Erythroblast (primary cell): ENCODE results near the gene ZSWIM7.

ENCODE experiments used
- DNase-seq, 2 experiments: peaks; one replicate each; lab custom pipeline; 2025; lab: John Stamatoyannopoulos, UW
- GATA1 ChIP-seq: IDR thresholded peaks from 2 replicates; pipeline ENCODE4 v1.6.1; 2011; ENCODE audit warnings: low read depth, mild to moderate bottlenecking, control low read depth, low read length, moderate library complexity
- POLR2A ChIP-seq: IDR thresholded peaks from 2 replicates; pipeline ENCODE4 v1.6.1; 2011; ENCODE audit warnings: mild to moderate bottlenecking, low read length

The ZSWIM7 gene

DNA sequence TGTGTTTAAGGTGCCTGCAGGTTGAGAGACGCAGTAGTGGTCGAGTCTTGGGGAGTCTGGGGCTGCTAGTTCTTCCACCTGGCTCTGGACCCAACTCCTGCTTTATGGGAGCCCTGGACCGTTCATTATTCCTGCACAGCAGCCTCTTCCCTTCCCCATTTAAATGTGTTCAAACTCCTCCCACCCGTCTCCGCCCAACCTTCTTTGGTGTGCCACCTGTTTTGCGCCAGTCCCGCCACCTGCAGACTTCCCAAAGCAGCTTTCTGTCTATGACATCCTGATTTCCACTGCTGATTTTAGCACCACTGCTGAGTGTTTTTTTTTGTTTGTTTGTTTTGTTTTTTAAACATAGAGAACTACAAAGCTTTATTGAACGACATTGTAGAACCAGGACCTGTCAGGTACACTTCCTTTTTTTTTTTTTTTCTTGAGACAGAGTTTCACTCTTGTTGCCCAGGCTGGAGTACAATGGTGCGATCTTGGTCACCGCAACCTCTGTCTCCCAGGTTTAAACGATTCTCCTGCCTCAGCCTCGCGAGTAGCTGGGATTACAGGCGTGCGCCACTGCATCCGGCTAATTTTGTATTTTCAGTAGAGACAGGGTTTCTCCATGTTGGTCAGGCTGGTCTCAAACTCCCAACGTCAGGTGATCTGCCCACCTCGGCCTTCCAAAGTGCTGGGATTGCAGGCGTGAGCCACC is 41.7 kb downstream of the ZSWIM7 start:
- no peak for TF ChIP-seq POLR2A
- no peak for TF ChIP-seq GATA1
- DNase-seq, result no peak

DNA sequence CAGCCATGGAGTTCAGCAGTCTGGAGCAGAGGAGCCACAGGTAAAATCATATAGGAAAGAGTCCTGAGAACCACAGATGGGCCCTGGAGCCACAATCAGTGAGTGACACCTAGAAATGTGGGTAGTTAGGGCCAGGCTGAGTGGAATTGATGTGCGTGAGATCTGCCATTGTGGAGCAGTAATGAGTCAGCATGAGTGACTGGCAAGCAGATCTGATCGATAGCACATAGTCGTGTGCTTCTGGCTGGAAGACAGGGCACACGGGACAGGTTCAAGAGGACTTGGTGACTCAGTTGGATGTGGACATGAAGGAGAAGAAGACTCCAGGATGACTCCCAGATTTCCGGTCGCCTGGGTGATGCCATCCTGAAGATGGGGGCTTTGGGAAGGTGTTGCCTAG is 42.3 kb downstream of the ZSWIM7 start:
- peak; percentile 87 to 89 for DNase-seq
- TF ChIP-seq POLR2A (peak; percentile 42), GATA1 (no peak)

DNA sequence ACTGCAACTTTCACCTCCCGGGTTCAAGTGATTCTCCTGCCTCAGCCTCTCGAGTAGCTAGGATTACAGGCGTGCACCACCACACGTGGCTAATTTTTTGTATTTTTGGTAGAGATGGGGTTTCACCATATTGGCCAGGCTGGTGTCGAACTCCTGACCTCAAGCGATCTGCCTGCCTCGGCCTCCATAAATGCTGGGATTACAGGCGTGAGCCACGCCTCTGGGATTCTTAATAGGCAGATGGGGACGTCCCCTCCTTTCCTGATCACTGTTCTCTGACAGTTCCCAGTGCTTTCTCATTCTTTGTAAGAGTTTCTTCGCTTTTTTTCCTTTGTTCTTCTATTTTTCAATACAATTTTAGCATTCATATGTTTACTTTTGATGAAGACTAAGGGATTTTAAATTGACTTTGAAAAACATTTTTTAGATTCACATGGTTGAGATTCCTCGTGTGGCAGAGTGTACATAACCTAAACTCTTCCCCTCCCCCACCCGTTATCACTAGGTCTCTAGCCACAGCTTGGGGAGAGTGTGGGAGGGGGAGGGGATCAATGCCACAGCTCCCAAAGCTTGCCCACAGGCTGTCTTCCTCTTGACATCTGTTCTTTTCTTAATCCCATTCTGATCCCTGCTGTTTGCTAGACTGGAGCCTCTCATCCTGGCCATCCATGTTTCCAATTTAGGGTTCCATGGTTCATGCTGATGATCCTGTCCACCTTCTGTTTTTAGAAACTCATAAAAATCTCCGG is 43.5 kb downstream of the ZSWIM7 start:
- no peak for TF ChIP-seq POLR2A
- TF ChIP-seq GATA1, result no peak
- DNase-seq, result peak; percentile 76 to 83

GRCh38 chr17:15954222-15954621 is 45.3 kb downstream of the ZSWIM7 start:
- no peak for DNase-seq
- TF ChIP-seq GATA1, result no peak
- no peak for TF ChIP-seq POLR2A

DNA sequence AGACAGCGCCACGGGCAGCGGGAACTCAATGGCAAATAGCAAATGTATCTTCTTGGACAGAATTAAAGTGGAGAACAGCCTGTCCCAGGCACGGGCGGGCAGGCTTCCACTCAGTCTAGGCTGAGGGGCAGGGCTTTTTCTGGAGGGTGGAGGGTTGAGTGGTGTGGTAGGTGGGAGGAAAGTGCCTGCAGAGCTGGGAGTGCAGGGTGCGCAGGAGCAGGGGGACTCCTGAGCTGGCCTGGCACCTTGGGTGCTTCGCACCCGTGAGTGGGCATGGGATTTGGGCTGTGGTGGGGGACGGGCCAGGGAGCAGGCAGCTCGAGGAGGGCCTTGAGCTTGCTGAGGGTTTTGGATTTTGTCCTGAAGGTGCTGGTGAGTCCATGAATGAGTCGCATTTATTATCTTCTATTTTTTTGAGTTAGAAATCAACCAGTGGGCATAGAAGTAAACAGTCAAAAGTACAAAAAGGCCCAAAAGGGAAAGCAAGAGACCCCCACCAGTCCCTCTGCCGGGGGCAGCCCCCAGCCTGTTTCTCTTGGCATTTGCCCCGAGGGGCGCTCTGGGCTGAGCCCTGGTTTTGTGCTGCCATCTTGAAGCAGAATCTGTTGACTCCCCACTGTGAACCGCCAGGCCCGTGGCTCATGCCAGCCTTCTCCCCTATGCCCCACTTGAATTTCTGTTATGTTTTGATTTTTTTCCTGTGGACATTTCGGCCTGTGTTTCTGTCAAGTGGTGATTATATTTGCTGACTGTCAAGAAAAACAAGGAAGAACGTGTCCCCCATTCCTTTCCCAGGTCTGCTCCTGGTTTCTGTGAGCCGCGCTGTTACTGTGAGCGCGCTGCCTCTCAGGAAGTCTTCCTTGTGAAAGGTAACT is 46.4 kb downstream of the ZSWIM7 start:
- TF ChIP-seq GATA1 (no peak), POLR2A (no peak)
- no peak for DNase-seq

DNA sequence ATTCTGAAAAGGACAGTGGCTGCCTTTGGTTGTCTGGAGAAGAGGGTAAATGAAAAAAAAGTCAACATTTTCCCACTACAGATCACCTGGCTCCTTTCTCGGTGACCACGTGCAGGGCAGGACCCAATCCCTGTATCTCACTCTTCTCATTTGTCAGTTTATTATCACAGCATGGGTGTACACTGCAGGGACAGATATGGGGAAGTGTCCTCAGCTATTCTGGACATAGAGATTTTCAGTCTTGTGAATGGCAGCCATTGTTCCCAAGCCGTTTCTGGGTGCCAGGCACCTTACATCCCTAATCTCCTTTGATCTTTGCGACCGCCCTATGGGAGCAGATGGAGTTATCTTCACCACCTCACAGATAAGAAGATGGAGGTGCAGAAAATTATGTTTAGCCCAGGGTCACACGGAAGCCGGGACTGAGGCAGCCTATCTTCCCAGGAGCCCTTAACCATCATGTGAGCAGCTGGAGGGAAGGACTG is 47.4 kb downstream of the ZSWIM7 start:
- no peak for TF ChIP-seq GATA1
- TF ChIP-seq POLR2A, result no peak
- DNase-seq, result peak in 1 of 2 experiments; percentile 42

DNA sequence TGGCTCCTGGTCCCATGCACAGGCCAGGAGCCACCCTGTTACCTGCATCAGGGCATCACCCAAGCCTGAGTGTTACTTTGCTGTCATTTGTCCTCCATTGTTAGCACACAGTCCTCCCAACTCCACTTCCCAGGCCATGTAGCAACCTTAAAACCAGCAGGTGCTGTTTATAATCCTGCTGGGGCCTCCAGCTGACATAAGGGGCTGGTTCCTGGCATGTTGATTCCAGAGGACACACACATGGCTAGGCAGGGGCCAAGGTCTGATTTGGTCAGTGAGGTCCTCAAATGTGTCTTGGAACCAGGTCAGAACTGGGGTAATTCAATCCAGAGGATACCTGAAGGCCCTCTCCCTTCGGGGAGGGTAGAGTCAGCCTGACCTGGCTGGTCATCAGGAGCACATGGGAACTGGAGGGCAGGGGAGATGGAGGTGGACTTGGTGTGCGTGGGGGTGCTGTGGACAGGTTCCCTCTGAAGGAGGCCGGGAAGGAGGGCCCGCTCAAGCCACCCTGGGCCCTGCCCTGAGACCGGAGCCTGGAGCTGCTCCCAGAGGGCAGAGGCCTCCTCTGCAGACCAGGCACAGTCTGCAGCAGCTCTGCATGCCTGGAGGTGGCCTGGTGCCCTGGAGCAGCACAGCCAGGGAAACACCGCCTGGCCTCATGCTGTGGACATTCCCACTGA is 48.0 kb downstream of the ZSWIM7 start:
- no peak for DNase-seq

GRCh38 chr17:15947976-15948752 is 51.3 kb downstream of the ZSWIM7 start:
- TF ChIP-seq GATA1, result no peak
- TF ChIP-seq POLR2A, result no peak
- no peak for DNase-seq

More for the DNA sequence above, 48.0 kb downstream of the ZSWIM7 start:
- no peak for TF ChIP-seq GATA1
- no peak for TF ChIP-seq POLR2A

GRCh38 chr17:15947271-15947670 is 52.2 kb downstream of the ZSWIM7 start:
- no peak for TF ChIP-seq GATA1
- no peak for TF ChIP-seq POLR2A
- peak in 1 of 2 experiments; percentile 29 for DNase-seq

DNA sequence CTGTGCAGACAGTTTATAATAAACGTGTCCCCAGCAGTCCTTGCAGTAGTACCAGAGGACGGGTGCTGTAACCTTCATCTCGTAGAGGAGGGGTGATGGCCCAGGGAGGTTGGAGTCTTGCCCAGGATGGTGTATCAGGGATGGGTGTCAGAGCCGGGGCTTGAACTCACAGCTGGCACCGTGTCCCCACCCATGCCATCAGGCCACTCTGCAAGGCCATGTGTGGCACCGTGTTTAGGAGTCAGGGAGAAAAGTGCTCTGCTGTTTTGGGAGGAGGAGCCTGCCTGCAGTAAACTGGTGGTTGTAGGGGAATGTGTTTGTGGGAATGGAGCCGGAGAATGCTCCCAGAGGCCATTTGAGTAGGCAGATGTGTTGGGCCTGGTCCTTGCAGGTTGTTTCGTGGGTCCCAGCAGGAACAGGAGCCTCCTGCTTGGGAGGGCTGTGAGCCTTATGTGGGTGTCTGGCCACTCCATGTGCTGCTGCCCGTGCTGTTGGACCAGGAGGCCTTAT is 52.8 kb downstream of the ZSWIM7 start:
- TF ChIP-seq POLR2A, result no peak
- TF ChIP-seq GATA1, result no peak
- DNase-seq, result peak; percentile 41 to 50

DNA sequence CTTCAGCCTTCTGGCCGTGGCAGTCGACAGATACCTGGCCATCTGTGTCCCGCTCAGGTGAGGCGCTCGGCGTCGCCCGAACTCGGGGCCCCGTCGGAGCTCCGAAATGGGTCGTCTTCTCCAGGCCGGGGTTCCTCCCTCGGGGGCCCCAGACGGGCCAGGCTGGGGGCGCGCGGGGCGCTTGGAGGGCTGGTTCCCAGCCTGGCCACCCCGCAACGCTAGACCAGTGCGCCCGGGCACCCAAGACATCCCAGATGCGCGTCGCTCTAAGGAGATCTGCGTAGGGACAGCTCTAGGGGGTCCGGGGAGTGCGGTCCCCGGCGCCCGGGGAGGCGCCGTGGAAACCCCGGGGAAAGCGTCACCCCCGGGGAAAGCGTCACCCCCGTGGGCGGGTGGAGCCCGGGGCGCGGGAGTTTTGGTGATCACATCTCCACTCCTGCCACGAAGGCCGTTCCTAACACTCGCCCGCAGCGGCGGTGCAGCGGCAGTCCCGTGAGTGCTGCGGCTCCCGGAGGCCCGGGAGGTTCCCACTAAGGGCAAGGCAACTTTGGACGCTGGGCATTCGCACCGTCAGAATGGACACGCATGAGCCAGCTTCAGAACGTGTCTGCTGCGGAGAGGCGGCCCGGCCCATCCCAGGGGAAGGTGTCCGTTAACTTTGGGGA is 53.8 kb downstream of the ZSWIM7 start:
- DNase-seq, result peak; percentile 62 to 73
- peak; percentile 0 for TF ChIP-seq POLR2A
- no peak for TF ChIP-seq GATA1
